Osteocyte (in vitro differentiated cells): Measurements from ENCODE around the gene KLHL18. TPM values are rescaled to one million over a fixed set of nuclear protein-coding genes. Genes with fewer than 3 reads are reported as not detected.

Experiments
- DNase-seq: peaks from one replicate; pipeline ENCODE4 v3.0.0; 2021; ENCODE audit warnings: mixed read lengths; ENCODE audit not compliant: unreplicated experiment; ENCODE audit errors: extremely low spot score
- H3K27ac Mint-ChIP-seq: one replicate; pipeline ENCODE4 v1.8.0; 2021; ENCODE audit warnings: mild to moderate bottlenecking, mixed read lengths; ENCODE audit not compliant: unreplicated experiment
- H3K27me3 Mint-ChIP-seq: one replicate; pipeline ENCODE4 v1.8.0; 2021; ENCODE audit warnings: mixed read lengths; ENCODE audit not compliant: unreplicated experiment
- H3K36me3 Mint-ChIP-seq: one replicate; pipeline ENCODE4 v1.8.0; 2021; ENCODE audit warnings: mixed read lengths; ENCODE audit not compliant: unreplicated experiment
- H3K4me1 Mint-ChIP-seq: one replicate; pipeline ENCODE4 v1.8.0; 2021; ENCODE audit warnings: mixed read lengths; ENCODE audit not compliant: unreplicated experiment
- H3K4me3 Mint-ChIP-seq: one replicate; pipeline ENCODE4 v1.8.0; 2021; ENCODE audit warnings: mild to moderate bottlenecking, moderate library complexity, mixed read lengths; ENCODE audit not compliant: unreplicated experiment
- H3K9me3 Mint-ChIP-seq: one replicate; pipeline ENCODE4 v1.8.0; 2021; ENCODE audit warnings: mixed read lengths; ENCODE audit not compliant: unreplicated experiment
- CTCF ChIP-seq: fragments of 200-600 bp; sonication (generic); IDR thresholded peaks from 2 replicates; pipeline ENCODE4 v1.5.0; 2021; ENCODE audit warnings: antibody characterized with exemption, mild to moderate bottlenecking, moderate library complexity
- total RNA-seq: library from RNA; stranded (reverse); gene quantifications from 2 replicates; pipeline ENCODE4 v1.2.1, GENCODE V29; 2021

Gene KLHL18
- total RNA-seq, 1 donor from 2014 or later: 29.1 TPM

GRCh38 chr3:47384425-47384824 lies 101.7 kb downstream of the KLHL18 start:
- Mint-ChIP-seq H3K4me3 (no peak overlapping the region), H3K27ac (no peak overlapping the region), H3K4me1 (peaks cover 33% of the 10 kb centered on the region), H3K27me3 (no peaks in the 10 kb centered on the region), H3K36me3 (peaks cover 17% of the 10 kb centered on the region), H3K9me3 (no peaks in the 10 kb centered on the region)
- TF ChIP-seq CTCF: no peak
- DNase-seq: no peak

- no peak for TF ChIP-seq CTCF
- Mint-ChIP-seq H3K27me3 (no peaks in the 10 kb centered on the region), H3K4me3 (no peak overlapping the region), H3K9me3 (no peaks in the 10 kb centered on the region), H3K4me1 (peaks cover 27% of the 10 kb centered on the region), H3K36me3 (peaks cover 17% of the 10 kb centered on the region), H3K27ac (no peak overlapping the region)
- no peak for DNase-seq
Measured at GRCh38 chr3:47385007-47385406, 102.3 kb downstream of the KLHL18 start.

- H3K27ac Mint-ChIP-seq: peak overlapping the region; percentile 42
- H3K36me3 Mint-ChIP-seq: peaks cover 14% of the 10 kb centered on the region
- no peak overlapping the region for H3K4me3 Mint-ChIP-seq
- TF ChIP-seq CTCF: no peak
- DNase-seq: no peak
- no peaks in the 10 kb centered on the region for H3K9me3 Mint-ChIP-seq
- no peaks in the 10 kb centered on the region for H3K27me3 Mint-ChIP-seq
- peaks cover 23% of the 10 kb centered on the region for H3K4me1 Mint-ChIP-seq
Measured at GRCh38 chr3:47385796-47386195, 103.1 kb downstream of the KLHL18 start.

GRCh38 chr3:47392933-47393332 lies 110.2 kb downstream of the KLHL18 start:
- Mint-ChIP-seq H3K4me3 (no peak overlapping the region), H3K4me1 (peaks cover 30% of the 10 kb centered on the region), H3K27ac (peak overlapping the region; percentile 52), H3K27me3 (no peaks in the 10 kb centered on the region), H3K9me3 (no peaks in the 10 kb centered on the region), H3K36me3 (peaks cover 9% of the 10 kb centered on the region)
- DNase-seq: no peak
- no peak for TF ChIP-seq CTCF

GRCh38 chr3:47394140-47394870 lies 111.6 kb downstream of the KLHL18 start:
- Mint-ChIP-seq H3K36me3 (peaks cover 9% of the 10 kb centered on the region), H3K4me1 (peaks cover 30% of the 10 kb centered on the region), H3K27me3 (no peaks in the 10 kb centered on the region), H3K27ac (peak overlapping the region; percentile 68), H3K4me3 (no peak overlapping the region), H3K9me3 (no peaks in the 10 kb centered on the region)
- no peak for DNase-seq
- no peak for TF ChIP-seq CTCF
